T47D (cell line): Measurements from ENCODE around the gene ADM2.
"Not testable (repeated sequence)": the region's sequence is repeated elsewhere in the genome, so short reads cannot be mapped to it uniquely, and the experiment has no call there.

Experiments used
- DNase-seq, 2 experiments: peaks; one replicate each; pipeline versions ENCODE4 v3.0.0 to v3.0.0-alpha.2; 2011 to 2012; ENCODE audit warnings: low read depth in 1 of 2, low spot score in 1 of 2
- JUND ChIP-seq: IDR thresholded peaks from 2 replicates; pipeline ENCODE4 v1.6.1; 2012; ENCODE audit warnings: low read depth
- in situ Hi-C: cut with HindIII; loops from 2 replicates; pipeline ENCODE4 v1.10.0; 2016; ENCODE audit warnings: low sequenced_read_pairs, low pct_unique_long_range_greater_than_20kb

Gene ADM2

DNA sequence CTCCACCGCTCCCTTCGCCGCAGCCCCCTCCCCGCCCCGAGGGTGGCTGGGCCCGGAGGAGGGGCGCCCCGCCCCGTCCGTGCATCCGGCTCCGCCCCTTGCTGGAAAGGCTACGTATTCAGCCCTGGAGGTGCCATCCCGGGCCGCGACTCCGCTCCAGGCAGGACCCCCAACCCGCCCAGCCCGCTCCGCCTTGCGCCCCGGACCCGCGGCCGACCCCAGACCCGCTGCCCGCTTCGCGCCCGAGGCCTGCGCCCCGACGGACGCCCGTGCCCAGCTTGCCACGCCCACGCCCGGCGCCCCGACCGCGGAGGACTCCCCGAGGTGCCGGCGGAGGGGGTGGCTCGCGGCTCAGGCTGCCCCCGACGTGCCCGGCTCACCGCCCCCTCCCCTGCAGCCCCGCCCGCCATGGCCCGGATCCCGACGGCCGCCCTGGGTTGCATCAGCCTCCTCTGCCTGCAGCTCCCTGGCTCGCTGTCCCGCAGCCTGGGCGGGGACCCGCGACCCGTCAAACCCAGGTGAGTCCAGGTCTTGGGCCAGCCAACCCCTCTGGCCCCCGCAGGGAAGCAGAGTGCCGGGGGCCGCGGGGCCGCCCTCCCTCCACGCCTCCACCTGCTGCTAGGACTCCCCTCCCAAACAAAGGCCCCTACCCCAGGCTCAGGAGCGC is at the start of gene ADM2:
ADM2 (plus strand) TSS at position 104 of the 667 bp plus-strand sequence; CDS start at position 409, 305 bp downstream.
- DNase-seq: peak; percentile 47 to 70
- in situ Hi-C loops: no loop called here
- no peak for TF ChIP-seq JUND

GRCh38 chr22:50432131-50432876 is 49.0 kb upstream of the ADM2 start:
- in situ Hi-C loops: no loop called here
- no peak for DNase-seq
- TF ChIP-seq JUND: no peak

DNA sequence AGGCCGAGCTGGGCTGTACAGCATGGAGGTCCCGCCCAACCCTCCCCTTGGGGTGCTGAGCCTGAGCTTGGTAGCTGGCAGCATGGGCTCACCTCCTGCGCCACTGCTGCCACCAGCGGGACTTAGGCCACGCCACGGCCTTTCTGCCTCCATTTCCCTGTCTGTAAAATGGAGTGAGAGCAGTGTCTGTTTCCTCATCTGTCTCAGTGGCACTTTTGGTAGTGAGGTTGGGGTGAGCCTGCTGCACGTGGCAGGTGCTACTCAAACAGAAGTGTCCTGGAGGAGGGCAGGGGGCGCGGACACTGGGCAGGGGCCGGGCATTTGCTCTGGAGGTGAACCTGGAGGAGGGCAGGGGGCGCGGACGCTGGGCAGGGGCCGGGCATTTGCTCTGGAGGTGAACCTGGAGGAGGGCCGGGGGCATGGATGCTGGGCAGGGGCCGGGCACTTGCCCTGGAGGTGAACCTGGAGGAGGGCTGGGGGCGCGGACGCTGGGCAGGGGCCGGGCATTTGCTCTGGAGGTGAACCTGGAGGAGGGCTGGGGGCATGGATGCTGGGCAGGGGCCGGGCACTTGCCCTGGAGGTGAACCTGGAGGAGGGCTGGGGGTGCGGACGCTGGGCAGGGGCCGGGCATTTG is 48.3 kb upstream of the ADM2 start:
- DNase-seq, in situ Hi-C loops: not testable (repeated sequence)

DNA sequence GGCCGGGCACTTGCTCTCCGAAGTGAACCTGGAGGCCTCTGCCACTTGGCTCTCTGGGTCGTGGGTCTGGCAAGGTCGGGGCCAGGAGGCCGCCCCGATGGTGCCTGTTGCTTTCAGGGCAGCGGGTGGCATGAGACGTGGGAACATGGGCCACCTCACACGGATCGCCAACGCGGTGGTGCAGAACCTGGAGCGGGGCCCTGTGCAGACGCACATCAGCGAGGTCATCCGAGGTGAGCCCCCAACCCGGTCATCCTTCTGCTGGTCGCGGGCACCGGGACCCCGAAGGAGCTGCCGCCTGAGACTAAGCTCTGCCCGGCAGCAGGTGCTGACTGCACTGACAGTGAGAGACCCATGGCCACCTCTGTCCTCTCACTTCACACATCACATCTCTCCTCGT is 46.5 kb upstream of the ADM2 start:
- TF ChIP-seq JUND: no peak
- in situ Hi-C loops: no loop called here
- no peak for DNase-seq

DNA sequence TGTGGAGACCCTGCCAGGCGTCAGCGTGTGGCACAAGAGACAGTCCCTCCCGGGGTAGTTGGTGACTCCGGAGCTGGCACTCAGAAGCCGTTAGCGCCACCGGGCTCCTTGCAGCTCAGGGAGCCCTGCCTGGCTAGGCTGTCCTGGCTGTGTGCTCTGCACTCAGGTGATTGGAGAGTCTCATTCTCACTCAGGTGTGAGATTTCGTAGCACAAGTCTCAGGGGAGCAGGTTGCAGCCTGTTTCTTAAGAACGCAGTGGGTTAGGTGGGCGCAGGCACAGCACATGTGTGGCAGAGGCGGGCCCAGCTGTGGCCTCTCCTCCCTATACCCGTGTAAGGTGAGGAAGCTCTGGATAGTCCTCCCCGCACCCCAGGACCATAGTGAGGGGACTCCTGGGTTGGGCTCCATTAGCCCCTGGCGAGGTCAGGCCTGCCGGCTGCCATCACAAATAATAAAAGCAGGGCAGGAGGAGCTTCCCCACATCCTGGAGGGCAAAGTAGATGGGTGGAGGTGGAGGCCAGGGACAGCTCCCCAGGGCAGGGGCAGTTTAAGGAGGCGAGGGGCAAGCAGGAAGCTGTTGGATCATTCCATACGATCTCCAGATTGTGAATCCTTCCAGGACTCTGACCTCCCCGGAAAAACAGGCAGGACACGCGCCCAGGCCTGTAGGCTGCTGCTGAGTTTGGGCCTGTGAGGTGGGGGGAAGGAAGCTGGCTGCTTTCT is 45.9 kb upstream of the ADM2 start:
- peak in 1 of 2 experiments; percentile 30 for DNase-seq
- no peak for TF ChIP-seq JUND
- in situ Hi-C loops: no loop called here

- no peak for DNase-seq
- in situ Hi-C loops: no loop called here
- no peak for TF ChIP-seq JUND
Observed at GRCh38 chr22:50436015-50436830, 45.1 kb upstream of the ADM2 start.

- no peak for TF ChIP-seq JUND
Observed at GRCh38 chr22:50436841-50437341, 44.5 kb upstream of the ADM2 start.

DNA sequence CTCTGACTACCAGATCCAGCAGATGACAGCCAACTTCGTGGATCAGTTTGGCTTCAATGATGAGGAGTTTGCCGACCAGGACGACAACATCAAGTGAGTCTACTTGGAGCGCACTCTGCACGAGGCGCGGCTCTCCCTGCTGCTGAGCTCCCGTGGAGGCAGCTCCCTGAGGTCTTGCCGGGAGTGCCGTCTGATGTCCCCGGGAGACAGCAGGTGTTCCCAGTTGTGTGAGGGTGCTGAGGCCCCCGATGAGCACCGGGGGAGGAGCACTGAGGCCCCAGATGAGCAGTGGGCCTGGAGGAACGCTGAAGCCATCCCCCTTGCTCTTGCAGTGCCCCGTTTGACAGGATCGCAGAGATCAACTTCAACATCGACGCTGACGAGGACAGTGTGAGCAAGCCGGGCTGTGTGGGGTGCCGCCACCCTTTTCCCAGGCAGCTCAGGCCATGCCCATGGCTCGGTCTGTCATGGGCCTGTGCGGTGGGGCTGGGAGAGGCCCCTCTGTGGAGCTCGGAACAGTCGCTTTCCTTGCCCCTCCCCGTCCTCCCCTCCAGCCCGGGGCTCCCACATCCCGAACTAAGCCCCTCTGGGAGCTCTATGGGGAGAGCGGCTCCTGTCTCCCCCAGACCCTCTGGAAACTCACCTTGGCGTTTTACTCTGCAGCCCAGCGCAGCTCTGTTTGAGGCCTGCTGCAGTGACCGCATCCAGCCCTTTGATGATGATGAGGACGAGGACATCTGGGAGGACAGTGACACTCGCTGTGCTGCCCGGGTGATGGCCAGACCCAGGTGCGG is 43.6 kb upstream of the ADM2 start:
- TF ChIP-seq JUND: no peak
- DNase-seq: no peak
- in situ Hi-C loops: no loop called here

More at GRCh38 chr22:50436841-50437341, 44.5 kb upstream of the ADM2 start:
- in situ Hi-C loops: no loop called here
- DNase-seq: no peak

- in situ Hi-C loops: no loop called here
- no peak for DNase-seq
- TF ChIP-seq JUND: no peak
Observed at GRCh38 chr22:50438305-50439275, 42.8 kb upstream of the ADM2 start.

DNA sequence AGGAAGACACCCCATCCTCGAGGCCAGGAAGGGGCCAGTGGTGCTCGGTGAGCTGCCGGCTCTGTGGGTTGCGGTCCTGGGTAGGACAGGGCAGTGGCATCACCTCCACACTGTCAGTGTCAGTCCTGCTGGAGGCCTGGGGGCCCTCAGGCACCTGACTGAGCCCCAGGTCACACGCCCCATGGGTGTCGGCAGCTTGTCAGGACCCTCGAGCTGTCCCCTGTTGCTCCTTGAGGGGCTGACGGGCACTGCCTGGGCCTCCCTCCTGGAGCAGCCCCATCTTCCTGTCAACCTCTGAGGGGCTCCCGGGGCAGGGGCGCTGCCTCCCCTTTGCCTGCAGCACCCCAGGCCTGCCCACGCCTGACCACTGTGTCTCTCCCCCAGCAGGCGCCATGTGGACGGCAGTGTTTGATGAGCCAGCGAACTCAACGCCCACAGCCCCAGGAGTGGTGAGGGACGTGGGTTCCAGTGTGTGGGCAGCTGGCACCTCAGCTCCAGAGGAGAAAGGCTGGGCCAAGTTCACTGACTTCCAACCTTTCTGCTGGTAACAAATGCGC is 42.0 kb upstream of the ADM2 start:
- no peak for TF ChIP-seq JUND
- in situ Hi-C loops: no loop called here
- DNase-seq: no peak
